ENCODE measurements around the gene CCDC171. TPM values are rescaled to one million over a fixed set of nuclear protein-coding genes. Genes with fewer than 3 reads are reported as not detected.

CCDC171 gene
- total RNA-seq, 2 donors from 2014 or later: 4.9 to 6.0 TPM

DNA sequence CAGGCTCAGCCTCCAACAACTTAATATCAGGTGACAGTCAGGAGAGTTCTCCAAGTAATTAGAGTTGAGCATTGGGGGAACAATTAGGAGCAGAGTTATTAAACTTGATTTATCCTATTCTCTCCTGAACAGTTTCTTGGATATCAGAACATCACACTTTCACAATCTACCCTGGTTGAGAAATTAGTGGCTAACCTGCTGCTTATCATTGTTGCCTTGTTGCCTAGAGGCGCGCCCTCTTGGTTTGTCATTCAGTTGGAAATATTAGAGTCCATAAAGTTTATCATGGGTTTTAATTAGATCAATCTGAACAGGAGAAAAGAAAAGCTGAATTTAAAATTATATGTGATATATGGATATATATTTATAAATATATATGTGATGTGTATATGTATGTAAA, 291.1 kb downstream of the CCDC171 start:
- Mint-ChIP-seq H3K36me3 (ENCODE audit: insufficient read depth in 2 of 2) (no peaks in the 10 kb centered on the region), H3K9me3 (no peaks in the 10 kb centered on the region), H3K4me3 (no peak overlapping the region), H3K27ac (no peak overlapping the region), H3K27me3 (ENCODE audit: low read depth) (no peaks in the 10 kb centered on the region), H3K4me1 (ENCODE audit: low read depth) (no peaks in the 10 kb centered on the region)
- no peak for ATAC-seq (replicated peaks in 1 of 2)
- no peak for DNase-seq

GRCh38 chr9:15846611-15847010, 293.8 kb downstream of the CCDC171 start:
- no peaks in the 10 kb centered on the region for H3K36me3 Mint-ChIP-seq (ENCODE audit: insufficient read depth in 2 of 2)
- ATAC-seq (replicated peaks in 1 of 2) (no peak), DNase-seq (no peak)
- no peak overlapping the region for H3K27ac Mint-ChIP-seq
- no peak overlapping the region for H3K4me3 Mint-ChIP-seq
- H3K27me3 Mint-ChIP-seq (ENCODE audit: low read depth): no peaks in the 10 kb centered on the region
- H3K4me1 Mint-ChIP-seq (ENCODE audit: low read depth): no peaks in the 10 kb centered on the region
- no peaks in the 10 kb centered on the region for H3K9me3 Mint-ChIP-seq

- H3K27me3 Mint-ChIP-seq (ENCODE audit: low read depth): no peaks in the 10 kb centered on the region
- no peaks in the 10 kb centered on the region for H3K9me3 Mint-ChIP-seq
- H3K36me3 Mint-ChIP-seq (ENCODE audit: insufficient read depth in 2 of 2): no peaks in the 10 kb centered on the region
- ATAC-seq (replicated peaks in 1 of 2) (no peak), DNase-seq (no peak)
- no peaks in the 10 kb centered on the region for H3K4me1 Mint-ChIP-seq (ENCODE audit: low read depth)
- H3K27ac Mint-ChIP-seq: no peak overlapping the region
- no peak overlapping the region for H3K4me3 Mint-ChIP-seq
Observed at GRCh38 chr9:15849871-15850270, 297.0 kb downstream of the CCDC171 start.

DNA sequence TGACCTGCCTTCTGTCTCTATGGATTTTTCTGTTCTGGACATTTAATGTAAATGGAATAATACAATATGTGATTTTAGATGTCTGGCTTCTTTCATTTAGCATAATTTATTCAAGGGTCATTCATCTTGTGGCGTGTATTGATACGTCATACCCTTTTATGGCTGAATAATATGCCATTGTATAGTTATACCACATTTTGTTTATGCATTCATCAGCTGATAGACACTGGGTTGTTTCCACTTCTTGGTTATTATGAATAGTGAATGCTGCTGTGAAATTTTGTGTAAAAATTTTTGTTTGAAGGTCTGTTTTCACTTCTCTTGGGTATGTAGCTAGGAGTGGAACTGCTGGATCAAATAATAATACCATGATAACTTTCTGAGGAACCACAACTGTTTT, 298.9 kb downstream of the CCDC171 start:
- no peaks in the 10 kb centered on the region for H3K9me3 Mint-ChIP-seq
- H3K4me1 Mint-ChIP-seq (ENCODE audit: low read depth): no peaks in the 10 kb centered on the region
- H3K27ac Mint-ChIP-seq: no peak overlapping the region
- H3K27me3 Mint-ChIP-seq (ENCODE audit: low read depth): no peaks in the 10 kb centered on the region
- ATAC-seq (replicated peaks in 1 of 2): no peak
- H3K36me3 Mint-ChIP-seq (ENCODE audit: insufficient read depth in 2 of 2): no peaks in the 10 kb centered on the region
- DNase-seq: no peak
- no peak overlapping the region for H3K4me3 Mint-ChIP-seq

DNA sequence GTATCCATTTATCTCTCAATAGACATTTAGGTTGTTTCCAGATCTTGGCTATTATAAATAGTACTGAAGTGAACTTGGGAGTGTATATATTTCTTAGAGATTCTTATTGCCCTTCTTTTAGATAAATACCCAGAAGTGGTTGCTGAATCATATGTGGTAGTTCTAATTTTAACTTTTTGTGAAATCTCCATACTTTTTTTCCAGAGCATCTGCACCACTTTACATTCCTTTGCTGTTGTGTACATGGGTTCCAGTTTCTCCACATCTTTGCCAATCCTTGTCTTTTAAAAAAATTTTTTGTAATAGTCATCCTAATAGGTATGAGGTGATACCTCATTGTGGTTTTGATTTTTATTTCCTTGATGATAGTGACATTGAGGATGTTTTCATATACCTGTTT, 303.7 kb downstream of the CCDC171 start:
- Mint-ChIP-seq H3K4me1 (ENCODE audit: low read depth) (no peaks in the 10 kb centered on the region), H3K4me3 (no peak overlapping the region), H3K27me3 (ENCODE audit: low read depth) (no peaks in the 10 kb centered on the region), H3K9me3 (no peaks in the 10 kb centered on the region), H3K27ac (no peak overlapping the region), H3K36me3 (ENCODE audit: insufficient read depth in 2 of 2) (no peaks in the 10 kb centered on the region)
- ATAC-seq (replicated peaks in 1 of 2) (no peak), DNase-seq (no peak)

- no peak overlapping the region for H3K27ac Mint-ChIP-seq
- no peaks in the 10 kb centered on the region for H3K9me3 Mint-ChIP-seq
- H3K27me3 Mint-ChIP-seq (ENCODE audit: low read depth): no peaks in the 10 kb centered on the region
- ATAC-seq (replicated peaks in 1 of 2) (no peak), DNase-seq (no peak)
- no peaks in the 10 kb centered on the region for H3K36me3 Mint-ChIP-seq (ENCODE audit: insufficient read depth in 2 of 2)
- H3K4me3 Mint-ChIP-seq: no peak overlapping the region
- no peaks in the 10 kb centered on the region for H3K4me1 Mint-ChIP-seq (ENCODE audit: low read depth)
Observed at GRCh38 chr9:15867334-15867733, 314.5 kb downstream of the CCDC171 start.

DNA sequence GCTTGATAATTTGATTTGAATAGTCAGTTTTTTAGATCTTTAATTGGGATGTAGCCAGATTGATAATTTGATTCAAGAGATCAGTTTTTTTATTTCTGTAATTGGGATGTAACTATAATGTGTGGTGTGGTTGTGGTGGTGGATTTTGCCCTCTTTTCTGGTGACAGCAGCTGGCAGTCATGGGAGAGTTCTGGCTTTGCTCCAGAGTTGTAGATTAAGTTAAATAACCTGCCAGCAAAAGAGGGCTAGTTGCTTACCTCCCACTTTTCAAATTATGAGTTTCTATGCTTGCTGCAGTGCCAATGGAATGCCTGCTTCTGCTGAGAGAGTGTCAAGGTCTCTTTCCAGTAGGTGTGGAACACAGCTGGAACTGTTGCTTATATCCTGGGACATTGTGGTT, 315.1 kb downstream of the CCDC171 start:
- H3K27ac Mint-ChIP-seq: no peak overlapping the region
- H3K4me1 Mint-ChIP-seq (ENCODE audit: low read depth): no peaks in the 10 kb centered on the region
- no peaks in the 10 kb centered on the region for H3K27me3 Mint-ChIP-seq (ENCODE audit: low read depth)
- DNase-seq (no peak), ATAC-seq (replicated peaks in 1 of 2) (no peak)
- no peak overlapping the region for H3K4me3 Mint-ChIP-seq
- H3K9me3 Mint-ChIP-seq: no peaks in the 10 kb centered on the region
- no peaks in the 10 kb centered on the region for H3K36me3 Mint-ChIP-seq (ENCODE audit: insufficient read depth in 2 of 2)

- H3K4me3 Mint-ChIP-seq: no peak overlapping the region
- H3K36me3 Mint-ChIP-seq (ENCODE audit: insufficient read depth in 2 of 2): no peaks in the 10 kb centered on the region
- DNase-seq (no peak), ATAC-seq (replicated peaks in 1 of 2) (no peak)
- H3K4me1 Mint-ChIP-seq (ENCODE audit: low read depth): no peaks in the 10 kb centered on the region
- H3K27me3 Mint-ChIP-seq (ENCODE audit: low read depth): no peaks in the 10 kb centered on the region
- H3K27ac Mint-ChIP-seq: no peak overlapping the region
- no peaks in the 10 kb centered on the region for H3K9me3 Mint-ChIP-seq
Observed at GRCh38 chr9:15873573-15874177, 320.8 kb downstream of the CCDC171 start.

DNA sequence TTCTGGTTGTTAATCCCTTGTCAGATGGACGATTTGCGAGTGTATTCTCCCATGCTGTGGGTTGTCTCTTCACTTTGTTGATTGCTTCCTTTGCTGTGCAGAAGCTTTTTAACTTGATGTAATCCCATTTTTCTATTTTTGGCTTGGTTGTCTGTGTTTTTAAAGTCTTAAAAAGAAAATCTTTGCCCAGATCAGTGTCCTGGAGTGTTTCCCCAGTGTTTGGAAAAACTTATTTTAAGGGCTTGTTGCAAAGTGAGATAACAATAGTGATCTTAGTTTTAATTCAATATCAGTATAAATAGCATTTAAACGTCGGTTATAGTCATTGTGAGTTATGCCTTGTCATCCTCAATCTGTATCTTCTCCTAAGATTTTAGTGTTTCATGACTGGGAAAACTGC, 329.5 kb downstream of the CCDC171 start:
- ATAC-seq (replicated peaks in 1 of 2): no peak
- no peaks in the 10 kb centered on the region for H3K4me1 Mint-ChIP-seq (ENCODE audit: low read depth)
- H3K36me3 Mint-ChIP-seq (ENCODE audit: insufficient read depth in 2 of 2): no peaks in the 10 kb centered on the region
- no peak overlapping the region for H3K4me3 Mint-ChIP-seq
- H3K9me3 Mint-ChIP-seq: peaks cover 0 to 2% of the 10 kb centered on the region in 2 donors
- no peak overlapping the region for H3K27ac Mint-ChIP-seq
- no peaks in the 10 kb centered on the region for H3K27me3 Mint-ChIP-seq (ENCODE audit: low read depth)
- DNase-seq: no peak

- ATAC-seq (replicated peaks in 1 of 2) (no peak), DNase-seq (no peak)
- H3K4me3 Mint-ChIP-seq: no peak overlapping the region
- peaks cover 0 to 2% of the 10 kb centered on the region in 2 donors for H3K9me3 Mint-ChIP-seq
- no peaks in the 10 kb centered on the region for H3K27me3 Mint-ChIP-seq (ENCODE audit: low read depth)
- H3K4me1 Mint-ChIP-seq (ENCODE audit: low read depth): no peaks in the 10 kb centered on the region
- H3K27ac Mint-ChIP-seq: no peak overlapping the region
- H3K36me3 Mint-ChIP-seq (ENCODE audit: insufficient read depth in 2 of 2): no peaks in the 10 kb centered on the region
Observed at GRCh38 chr9:15882883-15883282, 330.0 kb downstream of the CCDC171 start.

DNA sequence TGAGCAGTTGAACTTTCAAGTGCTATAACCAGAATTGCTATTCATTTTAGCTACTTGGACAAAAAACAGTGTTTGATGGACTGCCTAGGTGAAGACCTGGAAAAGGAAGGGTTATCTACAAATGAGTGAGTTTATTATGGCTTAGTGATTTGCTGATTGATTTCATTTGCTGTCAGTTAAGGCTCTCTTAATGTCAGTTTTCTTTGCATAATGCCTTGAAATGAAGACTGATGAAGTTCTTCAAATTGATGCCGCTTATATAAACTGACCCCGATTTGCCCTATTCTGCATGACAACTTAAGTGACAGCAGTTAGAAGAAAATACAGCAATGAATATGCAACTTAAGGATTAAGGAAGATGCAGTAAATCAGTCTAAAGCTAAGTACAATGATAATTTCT, 332.6 kb downstream of the CCDC171 start:
- no peaks in the 10 kb centered on the region for H3K27me3 Mint-ChIP-seq (ENCODE audit: low read depth)
- DNase-seq (no peak), ATAC-seq (replicated peaks in 1 of 2) (no peak)
- H3K4me1 Mint-ChIP-seq (ENCODE audit: low read depth): no peaks in the 10 kb centered on the region
- no peak overlapping the region for H3K4me3 Mint-ChIP-seq
- H3K9me3 Mint-ChIP-seq: peaks cover 0 to 2% of the 10 kb centered on the region in 2 donors
- no peaks in the 10 kb centered on the region for H3K36me3 Mint-ChIP-seq (ENCODE audit: insufficient read depth in 2 of 2)
- H3K27ac Mint-ChIP-seq: no peak overlapping the region

GRCh38 chr9:15889555-15889954, 336.7 kb downstream of the CCDC171 start:
- no peak overlapping the region for H3K4me3 Mint-ChIP-seq
- H3K36me3 Mint-ChIP-seq (ENCODE audit: insufficient read depth in 2 of 2): no peaks in the 10 kb centered on the region
- DNase-seq: no peak
- H3K27me3 Mint-ChIP-seq (ENCODE audit: low read depth): no peaks in the 10 kb centered on the region
- no peak overlapping the region for H3K27ac Mint-ChIP-seq
- no peaks in the 10 kb centered on the region for H3K4me1 Mint-ChIP-seq (ENCODE audit: low read depth)
- H3K9me3 Mint-ChIP-seq: peaks cover 1 to 4% of the 10 kb centered on the region in 2 donors
- no peak for ATAC-seq (replicated peaks in 1 of 2)

DNA sequence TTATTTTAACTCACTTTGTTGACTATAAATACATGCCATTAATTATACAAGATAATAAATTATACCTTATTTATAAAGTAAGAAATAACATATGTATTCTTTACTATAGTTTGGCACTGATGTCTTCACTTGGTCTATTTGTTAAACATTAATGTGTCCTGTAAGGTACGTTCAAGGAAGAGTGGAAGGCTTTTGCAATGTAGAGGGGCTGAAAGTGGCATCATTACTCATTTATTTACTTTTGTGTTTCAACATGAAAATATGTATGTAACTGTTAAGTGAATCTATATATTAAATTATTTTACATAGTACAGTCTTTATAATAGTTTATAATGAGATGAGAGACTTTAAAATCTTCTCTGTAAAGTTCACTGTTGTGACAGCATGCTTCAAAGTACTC, 348.7 kb downstream of the CCDC171 start:
- Mint-ChIP-seq H3K36me3 (ENCODE audit: insufficient read depth in 2 of 2) (peaks cover 2 to 5% of the 10 kb centered on the region in 2 donors), H3K9me3 (peaks cover 5 to 12% of the 10 kb centered on the region in 2 donors), H3K27me3 (ENCODE audit: low read depth) (no peaks in the 10 kb centered on the region), H3K4me3 (no peak overlapping the region), H3K4me1 (ENCODE audit: low read depth) (no peaks in the 10 kb centered on the region), H3K27ac (no peak overlapping the region)
- no peak for DNase-seq
- no peak for ATAC-seq (replicated peaks in 1 of 2)

- Mint-ChIP-seq H3K4me1 (ENCODE audit: low read depth) (no peaks in the 10 kb centered on the region), H3K9me3 (peaks cover 5 to 21% of the 10 kb centered on the region in 2 donors), H3K27ac (no peak overlapping the region), H3K36me3 (ENCODE audit: insufficient read depth in 2 of 2) (no peaks in the 10 kb centered on the region), H3K27me3 (ENCODE audit: low read depth) (no peaks in the 10 kb centered on the region), H3K4me3 (no peak overlapping the region)
- no peak for DNase-seq
- ATAC-seq (replicated peaks in 1 of 2): no peak
Observed at GRCh38 chr9:15909297-15909696, 356.5 kb downstream of the CCDC171 start.
